ENCODE results near the gene LRRC46. TPM values are rescaled to one million over a fixed set of nuclear protein-coding genes. Genes with fewer than 3 reads are reported as not detected.

The LRRC46 gene
- total RNA-seq, 1 donor from 2014 or later, result 1.0 TPM

- H3K4me1 Mint-ChIP-seq (ENCODE audit: unreplicated experiment), result peaks cover 24% of the 10 kb centered on the region
- no peak overlapping the region for H3K27ac Mint-ChIP-seq (ENCODE audit: unreplicated experiment)
- peaks cover 10% of the 10 kb centered on the region for H3K27me3 Mint-ChIP-seq (ENCODE audit: unreplicated experiment)
- H3K36me3 Mint-ChIP-seq (ENCODE audit: low read depth, unreplicated experiment), result no peaks in the 10 kb centered on the region
- H3K4me3 Mint-ChIP-seq (ENCODE audit: unreplicated experiment), result no peak overlapping the region
- no peak for TF ChIP-seq CTCF (IDR thresholded peaks at IDR 0.05; ENCODE audit: unreplicated experiment)
- H3K9me3 Mint-ChIP-seq (ENCODE audit: unreplicated experiment), result no peaks in the 10 kb centered on the region
- no peak for DNase-seq (ENCODE audit: low spot score)
Measured at GRCh38 chr17:47884905-47885730, 53.6 kb downstream of the LRRC46 start.

Other genes with a start within 250 kb of the LRRC46 start
- 376 TPM for gene KPNB1, start 181.8 kb upstream of the LRRC46 start, total RNA-seq (ENCODE audit: unreplicated experiment)
- gene TBKBP1, start 137.5 kb upstream of the LRRC46 start, total RNA-seq (ENCODE audit: unreplicated experiment), result 31.4 TPM
- 0.21 TPM for gene TBX21, start 98.4 kb upstream of the LRRC46 start, total RNA-seq (ENCODE audit: unreplicated experiment)
- 28.0 TPM for gene OSBPL7, start 9.9 kb upstream of the LRRC46 start, total RNA-seq (ENCODE audit: unreplicated experiment)
- 56.3 TPM for gene MRPL10, start 129 bp upstream of the LRRC46 start, total RNA-seq (ENCODE audit: unreplicated experiment)
- 44.8 TPM for gene SCRN2, start 9.6 kb downstream of the LRRC46 start, total RNA-seq (ENCODE audit: unreplicated experiment)
- 30.7 TPM for gene SP6, start 19.5 kb downstream of the LRRC46 start, total RNA-seq (ENCODE audit: unreplicated experiment)
- 12.4 TPM for gene SP2, start 64.6 kb downstream of the LRRC46 start, total RNA-seq (ENCODE audit: unreplicated experiment)
- 16.4 TPM for gene PNPO, start 109.9 kb downstream of the LRRC46 start, total RNA-seq (ENCODE audit: unreplicated experiment)
- not detected for gene PRR15L, start 126.2 kb downstream of the LRRC46 start, total RNA-seq (ENCODE audit: unreplicated experiment)
- gene CDK5RAP3, start 139.4 kb downstream of the LRRC46 start, total RNA-seq (ENCODE audit: unreplicated experiment), result 156 TPM
- not detected for gene COPZ2, start 206.1 kb downstream of the LRRC46 start, total RNA-seq (ENCODE audit: unreplicated experiment)
- gene NFE2L1, start 216.7 kb downstream of the LRRC46 start, total RNA-seq (ENCODE audit: unreplicated experiment), result 243 TPM

All from endothelial cell (in vitro differentiated cells).